Subcutaneous adipose tissue (tissue), 4 donors: Measurements from ENCODE around the gene NR0B2. TPM values are rescaled to one million over a fixed set of nuclear protein-coding genes. Genes with fewer than 3 reads are reported as not detected.

Experiments
- total RNA-seq, 4 donors: library from RNA; depleted of rRNA; stranded (reverse); fragments of >200 nt; gene quantifications; one replicate each; pipeline ENCODE4 v1.1.0, GENCODE V29; 2016
- TF ChIP-seq, protein P1 (sequence below): fragments of 450-650 bp; IDR thresholded peaks from one replicate; pipeline ENCODE4 v1.5.1; 2016; ENCODE audit warnings: low read depth, mild to moderate bottlenecking, control low read depth, antibody characterized with exemption, moderate library complexity

The NR0B2 gene
- total RNA-seq, 4 donors from 2014 or later = not detected

DNA sequence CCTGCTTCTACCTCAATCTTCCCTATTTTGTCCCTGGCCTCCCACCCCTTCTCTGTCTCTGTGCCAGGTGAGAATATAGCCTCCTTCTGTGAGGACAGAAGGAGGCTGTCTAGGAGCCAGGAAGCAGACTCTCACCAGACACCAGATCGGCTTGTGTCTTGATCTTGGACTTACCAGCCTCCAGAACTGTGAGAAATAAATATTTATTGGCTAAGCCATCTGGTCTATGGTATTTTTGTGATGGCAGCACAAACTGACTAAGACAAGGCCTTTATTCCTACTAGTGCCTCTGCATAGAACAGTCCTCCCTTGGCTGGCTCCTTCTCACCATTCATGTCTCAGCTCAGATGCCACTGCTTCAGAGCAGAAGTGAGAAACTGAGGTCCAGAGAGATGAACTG, 25.5 kb downstream of the NR0B2 start:
- TF ChIP-seq, protein P1, sequence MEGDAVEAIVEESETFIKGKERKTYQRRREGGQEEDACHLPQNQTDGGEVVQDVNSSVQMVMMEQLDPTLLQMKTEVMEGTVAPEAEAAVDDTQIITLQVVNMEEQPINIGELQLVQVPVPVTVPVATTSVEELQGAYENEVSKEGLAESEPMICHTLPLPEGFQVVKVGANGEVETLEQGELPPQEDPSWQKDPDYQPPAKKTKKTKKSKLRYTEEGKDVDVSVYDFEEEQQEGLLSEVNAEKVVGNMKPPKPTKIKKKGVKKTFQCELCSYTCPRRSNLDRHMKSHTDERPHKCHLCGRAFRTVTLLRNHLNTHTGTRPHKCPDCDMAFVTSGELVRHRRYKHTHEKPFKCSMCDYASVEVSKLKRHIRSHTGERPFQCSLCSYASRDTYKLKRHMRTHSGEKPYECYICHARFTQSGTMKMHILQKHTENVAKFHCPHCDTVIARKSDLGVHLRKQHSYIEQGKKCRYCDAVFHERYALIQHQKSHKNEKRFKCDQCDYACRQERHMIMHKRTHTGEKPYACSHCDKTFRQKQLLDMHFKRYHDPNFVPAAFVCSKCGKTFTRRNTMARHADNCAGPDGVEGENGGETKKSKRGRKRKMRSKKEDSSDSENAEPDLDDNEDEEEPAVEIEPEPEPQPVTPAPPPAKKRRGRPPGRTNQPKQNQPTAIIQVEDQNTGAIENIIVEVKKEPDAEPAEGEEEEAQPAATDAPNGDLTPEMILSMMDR = no peak

DNA sequence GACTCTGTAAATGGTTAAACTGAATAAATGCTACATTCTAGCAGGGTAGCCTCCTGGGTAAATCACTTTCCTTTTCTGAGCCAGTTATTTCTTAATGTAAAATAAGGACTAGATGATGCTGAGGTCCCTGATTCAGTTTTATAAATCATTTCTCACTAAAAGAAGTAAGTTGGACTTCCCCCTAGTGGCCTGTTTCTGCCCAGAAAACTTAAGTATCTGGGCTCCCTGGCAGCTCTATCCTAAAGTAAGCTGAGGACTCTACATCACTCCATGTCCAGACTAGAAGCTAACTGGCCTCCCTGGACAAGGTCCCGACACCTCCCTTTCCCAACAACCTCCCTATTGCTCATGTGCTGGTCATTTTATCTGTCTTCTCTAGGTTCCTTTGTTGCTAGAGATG, 26.6 kb downstream of the NR0B2 start:
- TF ChIP-seq, protein P1 = no peak

DNA sequence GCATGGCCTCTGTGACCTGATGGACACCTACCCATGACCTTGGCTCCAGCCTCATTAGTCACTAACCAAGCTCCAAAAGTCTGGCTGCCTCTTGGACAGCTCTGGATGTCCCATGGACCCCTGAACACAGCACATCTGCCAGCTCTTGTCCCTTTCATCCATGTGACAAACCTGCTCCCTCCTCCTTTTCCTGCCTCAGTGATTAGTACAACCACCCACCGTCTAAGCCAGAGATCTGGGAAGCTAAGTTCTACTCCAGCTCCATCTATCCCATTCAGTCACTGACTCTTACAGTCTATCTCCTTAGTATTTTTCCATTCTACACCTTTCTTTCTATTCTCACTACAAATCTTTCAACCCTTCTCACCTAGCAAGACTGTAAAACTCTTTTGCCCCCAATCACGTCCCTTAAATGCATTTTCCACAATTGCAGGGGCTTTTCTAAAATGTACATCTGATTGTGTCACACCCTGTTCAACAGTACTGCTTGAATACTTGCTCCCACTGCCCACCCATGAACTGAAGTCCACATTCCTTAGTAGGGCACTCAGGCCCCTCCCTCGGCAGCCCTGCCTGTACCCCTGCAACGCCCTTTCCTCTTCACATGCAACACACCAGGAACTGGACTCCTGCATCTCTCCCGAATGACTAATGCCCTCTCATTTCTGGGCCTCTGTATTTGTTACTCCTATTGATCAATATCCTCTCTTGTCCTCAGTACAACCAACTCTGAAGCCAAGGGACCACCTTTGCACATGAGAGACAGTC, 30.9 kb downstream of the NR0B2 start:
- TF ChIP-seq, protein P1 = no peak

DNA sequence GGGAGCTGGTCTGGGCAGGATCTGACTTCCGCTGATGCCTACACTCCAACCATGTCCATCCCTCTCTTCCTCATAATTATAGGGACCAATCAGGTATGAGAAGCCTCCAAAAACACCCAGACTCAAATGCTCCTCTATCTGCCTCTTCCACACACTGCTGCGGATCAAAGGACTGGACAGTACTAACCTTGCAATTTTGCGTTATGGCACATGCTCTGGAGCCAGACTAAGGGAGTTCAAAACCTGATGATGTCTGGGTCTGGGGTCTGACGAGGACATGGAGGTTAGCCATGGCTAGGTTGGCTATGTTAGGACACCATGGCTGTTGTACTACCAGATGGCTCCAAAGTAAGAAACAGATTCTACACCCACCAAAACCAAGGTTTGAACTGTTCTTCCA, 34.0 kb downstream of the NR0B2 start:
- TF ChIP-seq, protein P1 = no peak

DNA sequence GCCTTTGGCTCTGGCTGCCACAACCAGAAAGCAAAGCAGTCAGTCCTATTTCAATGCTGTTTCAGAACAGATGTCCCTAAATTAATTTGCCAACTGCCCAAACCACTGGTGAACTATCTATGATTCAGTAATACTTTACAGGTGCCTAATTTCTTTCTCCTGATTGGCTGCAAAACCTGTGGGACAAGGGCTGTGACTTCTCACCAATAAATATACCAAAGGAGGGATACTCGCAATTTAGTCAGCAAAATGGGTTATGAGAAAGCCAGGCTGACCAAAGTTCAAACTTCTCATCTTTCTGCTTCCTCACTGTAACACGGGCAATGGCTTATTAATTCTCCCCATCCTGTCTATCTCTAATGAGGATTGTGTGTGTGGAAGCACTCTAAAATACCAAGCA, 36.4 kb downstream of the NR0B2 start:
- TF ChIP-seq, protein P1 = no peak

DNA sequence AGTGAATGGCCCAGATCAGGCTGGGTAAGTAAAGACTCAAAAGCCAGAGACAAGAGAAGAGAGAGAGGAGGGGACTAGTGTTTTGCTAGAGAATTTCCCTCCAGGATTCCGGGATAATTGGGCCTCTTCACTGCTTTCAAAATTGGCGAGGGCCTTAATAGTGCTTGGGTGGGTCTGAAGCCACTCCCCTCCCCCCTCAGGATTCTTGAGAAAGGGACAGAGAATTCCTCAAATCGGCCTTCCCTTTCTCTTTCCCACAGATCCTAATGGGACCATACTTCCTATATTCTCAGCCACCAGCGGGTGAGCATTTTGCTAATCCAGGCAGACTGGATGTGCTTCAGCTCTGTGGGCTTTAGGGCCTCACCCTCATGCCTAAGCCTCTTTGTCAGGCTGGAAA, 38.9 kb downstream of the NR0B2 start:
- TF ChIP-seq, protein P1 = no peak

DNA sequence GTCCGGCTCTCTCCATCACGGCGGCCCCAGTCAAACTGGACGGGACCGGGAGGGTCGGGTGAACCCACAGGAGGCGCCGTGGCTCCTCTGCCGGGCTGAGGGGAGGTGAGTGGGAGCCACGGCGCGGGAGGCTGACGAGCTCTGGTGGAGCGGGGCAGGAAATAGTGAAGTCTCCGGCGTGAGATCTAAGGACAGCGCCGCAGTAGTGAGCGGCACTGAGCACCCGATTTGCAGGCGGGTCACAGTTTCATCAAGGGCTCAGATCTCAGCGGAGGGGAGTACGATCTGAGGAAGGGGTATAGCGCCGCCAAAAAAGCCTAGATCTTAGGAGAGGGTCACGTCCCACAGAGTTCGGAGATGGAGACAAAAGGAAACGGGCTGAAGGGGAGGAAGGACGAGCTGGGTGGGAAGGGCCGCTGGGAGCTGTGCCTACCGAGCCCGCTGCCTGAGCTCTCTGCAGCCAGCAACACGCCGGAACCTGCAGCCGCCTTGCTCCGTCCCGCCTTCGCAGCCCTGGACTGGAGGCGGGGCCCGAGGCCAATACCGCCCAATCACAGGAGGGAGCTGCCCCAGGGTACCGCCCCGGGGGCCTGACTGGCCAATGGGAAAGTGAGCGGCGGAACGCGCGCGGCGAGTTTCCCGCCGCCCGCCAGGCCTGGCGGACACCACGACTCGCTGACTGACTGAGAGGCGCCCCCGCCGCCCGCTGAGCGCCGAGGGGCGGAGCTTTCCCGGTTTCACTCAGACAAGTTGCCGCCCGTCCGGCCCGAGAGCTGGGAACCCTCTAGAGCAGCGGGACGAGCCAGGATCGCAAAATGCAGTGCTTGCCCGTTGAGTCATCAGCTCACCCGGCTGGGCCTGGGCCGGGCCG, 48.9 kb downstream of the NR0B2 start:
- TF ChIP-seq, protein P1 = no peak
